Measurements from ENCODE around the gene CA12.

CA12 gene

GRCh38 chr15:63401714-63402497, 20.3 kb upstream of the CA12 start:
- no peak for DNase-seq (ENCODE audit: low read depth in 2 of 2)

- DNase-seq (ENCODE audit: low read depth in 2 of 2): peak in 1 of 2 donors; percentile 19
These were observed 19.4 kb upstream of the CA12 start for GRCh38 chr15:63401078-63401477.

- DNase-seq (ENCODE audit: low read depth in 2 of 2): no peak
These were observed 16.8 kb upstream of the CA12 start for GRCh38 chr15:63398456-63398855.

DNA sequence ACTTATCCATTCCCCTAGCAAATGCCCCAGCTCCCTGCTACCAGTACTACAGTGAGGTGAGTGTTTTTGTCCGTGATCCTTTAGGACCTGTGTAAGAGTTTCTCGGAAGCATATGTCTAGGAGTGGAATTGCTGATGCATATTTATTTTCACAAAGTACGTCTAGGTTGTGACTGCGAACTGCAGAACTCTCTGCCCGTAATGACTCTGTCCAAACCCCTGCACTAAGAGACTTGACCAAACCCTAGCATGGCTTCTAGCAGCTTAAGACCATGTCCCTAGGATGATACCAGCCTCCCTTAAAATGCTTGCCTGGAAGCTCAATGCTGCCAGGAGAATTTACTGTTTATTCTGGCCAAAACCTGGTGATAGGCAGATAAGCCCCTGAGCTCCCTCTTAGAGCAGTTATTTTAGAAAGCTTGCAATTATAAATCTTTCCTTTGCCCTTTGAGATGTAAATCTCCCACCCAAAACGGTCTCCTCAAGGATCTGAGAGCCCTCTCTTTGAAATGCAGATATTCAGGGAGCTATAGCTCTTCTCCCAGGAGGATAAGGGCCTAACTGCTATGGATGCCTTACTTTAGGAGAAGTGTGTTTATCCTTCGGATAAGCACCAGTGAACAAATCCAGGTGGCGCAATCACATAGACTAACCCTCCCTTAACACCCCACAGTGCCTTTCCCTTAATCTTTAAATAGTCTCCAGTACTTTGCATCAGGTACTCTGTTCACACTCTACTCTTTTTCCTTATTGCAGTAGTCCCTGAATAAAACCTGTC, 14.7 kb upstream of the CA12 start:
- DNase-seq (ENCODE audit: low read depth in 2 of 2): no peak

DNA sequence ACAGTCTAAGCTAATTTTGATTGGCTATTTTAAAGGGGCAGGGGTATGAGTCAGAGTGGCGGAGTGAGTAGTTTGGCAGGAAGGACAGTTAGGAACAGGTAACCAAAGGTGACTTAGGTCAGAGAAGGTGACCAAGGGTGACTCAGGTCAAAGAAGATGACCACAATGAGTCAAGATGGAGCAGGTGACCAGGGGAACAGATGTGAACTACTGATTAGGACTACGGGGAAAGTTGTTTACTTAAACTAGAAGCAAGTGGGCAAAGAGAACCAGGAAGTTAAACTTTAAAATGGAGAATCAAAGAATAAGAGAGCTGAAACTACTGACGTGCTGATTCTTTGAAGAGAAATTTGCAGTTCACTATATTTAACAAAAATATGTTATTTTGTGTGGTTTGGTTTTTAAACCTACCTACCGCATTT, 14.1 kb upstream of the CA12 start:
- no peak for DNase-seq (ENCODE audit: low read depth in 2 of 2)

- DNase-seq (ENCODE audit: low read depth in 2 of 2): no peak
These were observed 10.8 kb upstream of the CA12 start for GRCh38 chr15:63392361-63393009.

- DNase-seq (ENCODE audit: low read depth in 2 of 2): no peak
These were observed 10.2 kb upstream of the CA12 start for GRCh38 chr15:63391669-63392360.

DNA sequence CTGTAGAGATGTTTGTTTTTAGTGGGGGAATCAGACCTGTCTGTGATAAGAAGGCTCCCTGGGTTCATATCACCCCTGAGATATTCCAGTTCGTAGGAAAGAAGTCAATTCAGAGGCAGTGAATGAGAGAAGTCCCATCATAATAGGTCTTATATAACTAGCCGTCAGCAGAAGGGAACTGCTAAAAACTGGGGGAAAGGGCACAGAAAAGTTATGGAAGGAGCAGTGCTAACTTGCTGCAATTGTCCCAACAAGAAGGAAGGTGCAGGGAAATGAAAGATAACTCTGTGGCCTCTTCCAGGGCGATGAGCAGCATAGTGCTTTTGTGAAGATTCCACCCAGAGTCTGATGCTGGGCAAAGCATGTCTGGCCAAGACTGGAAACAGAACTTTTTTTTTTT, 9.0 kb upstream of the CA12 start:
- DNase-seq (ENCODE audit: low read depth in 2 of 2): no peak

GRCh38 chr15:63389902-63390670, 8.4 kb upstream of the CA12 start:
- no peak for DNase-seq (ENCODE audit: low read depth in 2 of 2)

GRCh38 chr15:63388511-63388910, 6.9 kb upstream of the CA12 start:
- no peak for DNase-seq (ENCODE audit: low read depth in 2 of 2)

DNA sequence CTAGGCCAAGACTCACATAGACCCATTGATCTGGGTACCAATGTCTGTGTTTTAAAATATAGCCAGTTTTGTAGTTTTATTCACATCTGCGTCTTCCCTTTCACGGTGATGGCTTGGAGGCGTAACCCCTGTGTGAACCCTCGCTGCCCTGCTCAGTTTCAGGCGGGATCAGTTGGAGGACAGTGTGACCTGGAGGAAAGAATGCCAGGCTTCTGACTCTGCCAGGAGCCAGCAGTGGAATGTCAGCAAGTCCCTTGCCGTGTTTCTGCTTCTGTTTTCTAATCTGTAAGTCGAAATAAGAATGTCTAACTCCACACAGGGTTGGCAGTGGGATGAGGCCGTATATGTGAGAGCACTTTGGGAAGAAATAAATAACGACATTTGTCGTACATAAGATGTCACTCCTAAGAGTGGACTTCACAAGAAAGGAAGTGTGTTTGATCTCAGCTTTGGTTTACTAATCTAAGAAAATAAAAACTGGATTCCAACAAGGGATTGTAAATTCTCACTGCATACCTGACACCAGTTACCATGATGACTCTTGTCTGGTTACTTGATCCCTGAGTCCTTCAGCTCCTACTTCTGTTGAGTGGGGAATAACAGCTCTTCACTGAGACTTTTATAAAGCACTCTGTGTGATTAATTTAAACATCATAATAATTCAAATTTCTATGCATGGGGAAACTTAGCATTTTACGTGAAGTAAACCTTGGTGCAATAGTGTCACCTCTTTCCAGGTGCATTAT, 6.3 kb upstream of the CA12 start:
- no peak for DNase-seq (ENCODE audit: low read depth in 2 of 2)

GRCh38 chr15:63385911-63386531, 4.4 kb upstream of the CA12 start:
- no peak for DNase-seq (ENCODE audit: low read depth in 2 of 2)

DNA sequence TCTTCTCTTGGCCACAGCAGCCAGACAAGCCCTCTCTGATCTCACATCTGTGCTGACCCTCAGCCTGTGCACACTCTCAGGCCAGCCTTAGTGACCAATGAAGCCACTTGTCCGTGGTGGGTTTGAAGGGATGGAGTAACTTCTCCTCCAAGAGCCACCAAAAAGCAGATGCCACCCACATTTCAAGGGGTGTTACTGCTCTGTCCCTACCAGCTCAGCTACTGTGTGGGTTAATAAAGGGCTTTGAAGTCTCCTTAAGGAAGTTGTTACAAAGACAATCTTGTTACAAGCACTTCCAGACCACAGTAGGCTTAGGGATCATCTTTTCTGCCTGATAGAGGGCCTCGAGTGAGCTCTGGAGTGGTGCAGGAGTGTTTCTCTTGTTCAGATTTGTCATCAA, 3.3 kb upstream of the CA12 start:
- no peak for DNase-seq (ENCODE audit: low read depth in 2 of 2)

- no peak for DNase-seq (ENCODE audit: low read depth in 2 of 2)
These were observed 1.5 kb upstream of the CA12 start for GRCh38 chr15:63382966-63383710.

- no peak for DNase-seq (ENCODE audit: low read depth in 2 of 2)
These were observed 801 bp downstream of the CA12 start for GRCh38 chr15:63380808-63381282.

GRCh38 chr15:63380151-63380807, 1.4 kb downstream of the CA12 start:
- DNase-seq (ENCODE audit: low read depth in 2 of 2): no peak

DNA sequence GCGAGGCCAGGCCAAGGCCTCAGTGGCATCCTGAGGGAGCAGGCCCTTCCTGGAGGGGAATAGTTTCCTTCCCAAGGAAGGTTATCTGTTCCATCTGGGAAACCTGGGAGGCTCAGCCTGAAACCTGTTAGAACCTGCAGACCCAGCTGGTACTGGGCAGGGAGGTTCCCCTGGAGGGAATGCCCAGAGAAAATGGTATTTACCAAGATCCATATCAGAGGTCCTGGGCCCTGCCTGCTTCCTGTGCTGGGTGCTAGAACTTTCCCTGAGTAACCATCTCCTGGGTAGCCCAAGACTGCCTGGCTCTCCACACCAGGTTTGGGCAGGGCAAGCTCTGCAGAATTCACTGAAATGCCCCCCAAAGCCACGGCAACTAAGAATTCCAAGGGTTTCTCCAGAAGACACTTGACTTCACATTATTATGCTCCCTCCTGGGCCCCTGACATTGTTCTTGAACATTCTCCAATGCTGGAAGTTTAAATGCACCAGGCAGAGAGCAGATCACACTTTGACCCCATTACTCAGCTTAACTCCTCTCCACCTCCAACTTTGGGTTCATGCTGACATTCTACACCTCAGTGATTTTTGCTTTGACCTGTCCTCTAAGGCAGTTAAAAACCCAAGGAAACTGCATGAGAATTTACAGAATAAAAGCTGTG, 2.0 kb downstream of the CA12 start:
- DNase-seq (ENCODE audit: low read depth in 2 of 2): no peak

DNA sequence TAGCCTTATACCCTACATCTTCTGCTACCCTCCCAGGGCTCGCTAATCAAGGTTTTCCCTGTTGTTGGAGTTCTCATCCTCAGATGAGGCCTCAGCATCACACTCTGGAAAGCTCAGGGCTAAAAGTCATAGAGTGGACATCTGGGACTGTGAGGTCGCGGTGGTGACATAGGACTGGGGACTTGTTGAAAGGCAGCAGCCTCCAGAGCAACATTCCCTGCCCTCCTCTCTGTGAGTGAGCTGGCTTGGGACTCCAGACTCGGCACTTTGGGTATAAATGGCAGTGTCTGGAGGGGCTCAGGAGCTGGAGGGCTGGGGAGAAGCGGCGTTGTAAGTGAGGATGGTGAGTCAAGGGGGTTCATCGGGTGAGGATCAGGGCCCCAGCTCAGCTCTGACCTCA, 2.7 kb downstream of the CA12 start:
- DNase-seq (ENCODE audit: low read depth in 2 of 2): no peak

Measured in stimulated activated CD4-positive, alpha-beta T cell treated with anti-CD3 and anti-CD28 coated beads, Interleukin-4, amount 100 ng/mL, for 48 hours (primary cell).